Left ventricle myocardium superior (tissue), 1 donor: ENCODE results near the gene PTPRF. TPM values are rescaled to one million over a fixed set of nuclear protein-coding genes. Genes with fewer than 3 reads are reported as not detected.
A peak's percentile ranks its signal among the peaks of the same experiment; 100 is the strongest.
"Not testable (repeated sequence)": the region's sequence is repeated elsewhere in the genome, so short reads cannot be mapped to it uniquely, and the experiment has no call there.

Experiments
- ATAC-seq: fragments of 200-7000 bp; cut with Tn5 transposase; one replicate; pipeline ENCODE4 v1.9.1; 2020; ENCODE audit warnings: mild to moderate bottlenecking, moderate library complexity
- DNase-seq: peaks from one replicate; pipeline ENCODE4 v3.0.0-alpha.2; 2020
- intact Hi-C: fragments of 100-400 bp; cut with micrococcal nuclease; formaldehyde crosslinking; loops from one replicate; pipeline ENCODE4 v1.11.0; 2022
- total RNA-seq: library from RNA; stranded (reverse); fragmentation: NEBNext Ultra II Directional; extraction: Animal tissue kit (Norgen Biotek cat#: 25700); gene quantifications from one replicate; pipeline ENCODE4 v1.2.1, GENCODE V29; 2021
- donor health status: DM: no; HTN: yes; CAD: no; lungs with severe emphysema.

PTPRF gene
- total RNA-seq, 1 donor from 2014 or later: 7.0 TPM

DNA sequence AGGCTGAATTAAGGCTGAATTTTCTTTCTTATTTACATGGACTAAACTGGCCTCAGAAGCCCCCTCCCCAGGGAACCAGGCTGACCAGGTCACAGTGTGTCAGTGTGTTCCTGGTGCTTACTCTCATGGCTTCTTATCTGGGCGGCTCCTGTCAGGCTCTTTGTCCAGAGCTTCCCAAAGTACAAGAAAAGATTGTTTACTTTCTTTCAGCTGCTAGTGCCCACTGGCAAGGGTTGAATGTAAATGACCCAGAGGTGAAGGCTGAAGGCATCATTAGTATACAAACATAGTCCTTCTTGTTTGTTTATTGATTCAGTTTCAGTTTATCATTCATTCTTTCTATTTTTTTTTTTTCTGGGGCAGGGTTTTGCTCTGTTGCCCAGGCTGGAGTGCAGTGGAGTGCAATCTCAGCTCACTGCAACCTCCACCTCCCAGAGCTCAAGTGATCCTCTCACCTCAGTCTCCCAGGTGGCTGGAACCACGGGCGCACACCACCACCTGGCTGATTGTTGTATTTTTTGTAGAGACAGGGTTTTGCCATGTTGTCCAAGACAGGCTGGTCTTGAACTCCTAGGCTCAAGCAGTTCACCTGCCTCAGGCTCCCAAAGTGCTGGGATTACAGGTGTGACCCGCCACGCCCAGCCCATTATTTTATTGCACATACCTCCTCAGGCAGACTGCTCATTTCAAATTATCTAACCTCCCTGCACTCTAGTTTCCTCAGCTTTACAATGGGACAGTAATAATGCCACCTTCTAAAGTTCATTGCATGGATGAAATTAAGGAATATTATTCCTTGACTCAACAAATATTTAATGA is 109.5 kb downstream of the PTPRF start:
- intact Hi-C loops: no loop called here
- no peak for ATAC-seq
- no peak for DNase-seq

DNA sequence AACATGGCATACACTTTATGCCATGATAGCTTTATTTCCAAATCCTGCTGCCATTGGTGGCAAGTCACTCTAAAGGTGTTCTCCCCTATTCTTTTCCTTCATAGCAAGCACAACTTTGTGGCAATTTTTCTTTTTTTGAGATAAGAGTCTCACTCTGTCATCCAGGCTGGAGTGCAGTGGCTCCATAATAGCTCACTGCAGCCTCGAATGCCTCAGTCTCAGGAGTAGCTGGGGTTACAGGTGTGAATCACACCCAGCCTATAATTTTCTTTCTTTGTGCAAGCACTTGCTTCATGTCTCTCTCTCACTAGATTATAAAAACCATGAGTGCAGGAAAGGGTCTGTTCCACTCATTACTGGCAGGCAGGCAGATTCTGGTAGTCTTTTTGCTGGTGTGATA is 113.9 kb downstream of the PTPRF start:
- no peak for ATAC-seq
- DNase-seq: no peak
- intact Hi-C loops: no loop called here

DNA sequence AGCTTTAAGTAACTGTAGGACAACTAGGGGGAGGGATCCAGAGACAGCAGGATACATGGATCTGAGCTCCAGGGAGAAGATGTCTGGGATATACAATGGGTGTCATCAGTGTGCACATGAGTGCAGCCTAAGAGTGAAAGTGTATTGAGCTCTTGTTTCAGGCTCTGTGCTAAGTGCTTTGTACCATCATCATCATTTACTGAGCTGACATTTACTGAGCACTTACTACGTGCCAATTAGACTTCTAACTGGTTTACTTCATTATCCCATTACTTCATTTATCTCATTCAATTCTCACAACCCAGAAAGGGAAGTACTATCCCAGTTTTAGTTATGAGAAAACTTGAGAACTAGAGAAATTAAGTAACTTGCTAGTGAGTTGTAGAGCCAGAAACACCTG is 114.8 kb downstream of the PTPRF start:
- DNase-seq (no peak), ATAC-seq (no peak)
- intact Hi-C loops: no loop called here

DNA sequence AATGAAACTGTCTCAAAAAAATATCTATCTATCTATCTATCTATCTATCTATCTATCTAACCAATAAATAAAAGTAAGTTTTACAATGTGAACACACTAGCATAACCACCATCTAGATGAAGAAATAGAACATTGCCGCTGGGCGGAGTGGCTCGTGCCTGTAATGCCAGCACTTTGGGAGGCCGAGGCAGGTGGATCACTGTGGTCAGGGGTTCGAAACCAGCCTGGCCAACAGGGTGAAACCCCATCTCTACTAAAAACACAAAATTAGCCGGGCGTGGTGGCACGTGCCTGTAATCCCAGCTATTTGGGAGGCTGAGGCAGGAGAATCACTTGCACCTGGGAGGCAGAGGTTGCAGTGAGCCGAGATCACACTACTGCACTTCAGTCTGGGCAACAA is 116.6 kb downstream of the PTPRF start:
- ATAC-seq, DNase-seq, intact Hi-C loops: not testable (repeated sequence)

DNA sequence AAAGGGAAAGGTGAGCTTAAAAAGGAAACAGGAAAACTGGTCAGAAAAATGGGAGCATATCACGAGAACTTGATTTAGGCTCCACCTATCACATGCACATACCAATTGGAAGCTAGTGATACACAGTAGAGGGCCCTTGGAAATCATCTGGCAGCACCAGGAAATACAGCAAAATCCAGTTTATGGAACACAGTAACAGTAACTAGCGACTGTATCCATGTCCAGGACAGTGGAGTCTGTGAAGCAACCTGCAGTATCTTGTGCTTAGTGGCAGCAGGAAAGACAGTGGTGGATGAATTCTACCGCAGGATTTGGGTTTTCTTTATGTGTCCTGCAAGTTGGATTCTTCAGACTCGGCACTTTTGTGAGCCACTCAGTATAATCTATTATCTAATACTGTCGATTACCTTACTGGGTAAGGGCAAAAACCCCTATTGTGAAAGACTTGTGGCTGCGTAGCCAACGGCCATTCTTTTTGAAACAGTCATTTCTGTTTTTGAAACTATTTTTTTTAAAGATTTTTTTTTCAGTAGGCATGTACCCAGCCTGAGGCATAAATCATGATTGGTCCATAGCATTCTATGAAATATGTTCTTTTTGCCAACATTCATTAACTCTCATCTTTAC is 117.7 kb downstream of the PTPRF start:
- no peak for ATAC-seq
- intact Hi-C loops: no loop called here

DNA sequence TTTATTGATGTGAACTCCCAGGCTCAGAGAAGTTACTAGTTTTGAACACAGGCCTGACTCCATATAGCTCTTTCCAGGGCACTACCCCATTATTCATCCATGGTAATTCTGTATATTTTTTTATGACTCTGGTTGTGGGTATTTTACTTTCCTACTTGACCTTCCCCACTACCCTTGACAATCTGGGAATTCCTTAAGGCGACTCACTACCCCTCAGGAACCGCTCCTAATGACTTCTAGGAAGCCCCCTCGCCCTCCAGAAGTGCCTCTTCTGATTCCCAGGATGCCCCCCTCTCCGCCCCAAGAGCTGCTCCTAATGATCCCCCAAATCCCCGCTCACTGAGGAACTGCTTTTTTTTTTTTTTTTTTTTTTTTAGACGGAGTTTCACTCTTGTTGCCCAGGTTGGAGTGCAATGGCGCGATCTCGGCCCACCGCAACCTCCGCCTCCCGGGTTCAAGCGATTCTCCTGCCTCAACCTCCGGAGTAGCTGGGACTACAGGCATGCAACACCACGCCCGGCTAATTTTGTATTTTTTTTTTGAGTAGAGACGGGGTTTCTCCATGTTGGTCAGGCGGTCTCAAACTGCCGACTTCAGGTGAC is 118.3 kb downstream of the PTPRF start:
- intact Hi-C loops: no loop called here
- no peak for DNase-seq
- ATAC-seq: no peak

More for the DNA sequence above, 117.7 kb downstream of the PTPRF start:
- no peak for DNase-seq

DNA sequence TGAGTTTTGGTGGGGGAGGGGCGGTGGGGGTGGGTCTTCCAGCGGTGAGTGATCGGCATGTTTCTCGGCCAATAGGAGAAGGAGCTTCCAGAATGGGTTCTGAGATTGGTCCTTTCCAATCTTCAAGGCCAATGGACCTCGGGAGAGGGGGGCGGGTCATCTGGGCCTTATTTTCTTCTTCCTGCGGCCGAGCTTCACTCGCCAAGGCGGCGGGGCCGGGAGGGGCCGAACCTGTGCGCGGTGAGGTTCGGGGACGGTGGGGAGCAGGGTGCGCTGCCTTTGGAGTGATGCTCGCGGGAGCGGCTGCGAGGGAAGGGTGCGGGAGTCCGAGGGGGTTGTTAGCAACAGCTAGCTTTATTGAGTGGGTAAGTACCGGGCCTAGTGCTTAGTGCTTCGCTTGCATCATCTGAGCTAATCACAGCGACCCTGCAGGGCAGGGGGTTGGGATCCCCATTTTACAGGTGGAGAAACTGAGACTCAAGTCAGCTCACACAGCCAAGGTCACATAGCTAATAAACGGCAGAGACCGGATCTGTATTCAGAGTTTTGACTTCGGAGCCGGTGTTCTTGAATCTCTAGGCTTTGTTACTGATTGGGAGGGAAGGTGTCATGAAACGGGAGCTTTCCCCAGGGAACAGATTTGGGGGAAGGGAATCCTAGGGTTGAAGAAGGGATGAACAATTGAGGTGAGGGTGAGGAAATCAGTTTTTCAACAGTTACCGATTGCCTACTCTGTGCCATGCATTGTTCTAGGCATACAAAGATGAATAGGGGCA is 119.8 kb downstream of the PTPRF start:
- ATAC-seq: peak; percentile 91
- intact Hi-C loops: no loop called here

DNA sequence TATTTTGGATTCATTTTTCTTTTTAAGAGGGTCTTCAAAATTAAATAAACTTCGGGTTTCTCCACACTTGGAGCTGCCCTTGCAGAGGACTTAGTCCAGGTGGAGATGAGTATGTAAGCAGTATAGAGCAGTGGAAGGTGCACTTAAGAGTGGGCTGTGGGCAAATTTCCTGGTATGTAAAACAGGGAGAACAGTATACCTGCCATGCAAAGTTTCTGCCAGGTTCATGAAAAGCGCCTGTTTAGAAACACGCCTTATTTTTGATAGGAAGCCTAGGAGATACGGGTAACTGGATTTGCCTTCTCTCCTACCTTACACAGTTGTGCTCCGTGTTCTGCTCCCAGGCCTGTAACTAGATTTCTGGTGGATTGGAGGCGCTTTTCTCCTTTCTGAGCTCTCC is 120.5 kb downstream of the PTPRF start:
- intact Hi-C loops: no loop called here
- DNase-seq (no peak), ATAC-seq (no peak)

More for the DNA sequence above, 119.8 kb downstream of the PTPRF start:
- peak; percentile 93 for DNase-seq

DNA sequence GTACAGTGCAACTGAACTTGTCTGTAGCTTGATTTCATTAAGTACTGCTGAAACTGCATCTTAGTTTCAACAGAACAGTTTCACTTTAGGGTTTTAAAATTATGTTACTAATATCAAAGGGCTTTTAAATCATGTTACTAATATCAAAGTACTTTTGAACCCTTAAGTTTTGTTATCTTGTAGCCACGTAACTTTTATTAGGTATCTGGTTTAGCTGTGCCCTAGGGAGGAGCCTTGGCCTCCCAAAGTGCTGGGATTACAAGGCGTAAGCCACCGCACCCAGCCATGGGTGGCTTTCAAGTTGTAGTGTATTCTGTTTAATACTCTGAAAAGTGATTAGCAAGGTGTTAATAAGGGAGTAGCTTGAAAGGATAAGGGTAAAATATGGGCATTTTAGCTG is 121.2 kb downstream of the PTPRF start:
- ATAC-seq (no peak), DNase-seq (no peak)
- intact Hi-C loops: no loop called here

DNA sequence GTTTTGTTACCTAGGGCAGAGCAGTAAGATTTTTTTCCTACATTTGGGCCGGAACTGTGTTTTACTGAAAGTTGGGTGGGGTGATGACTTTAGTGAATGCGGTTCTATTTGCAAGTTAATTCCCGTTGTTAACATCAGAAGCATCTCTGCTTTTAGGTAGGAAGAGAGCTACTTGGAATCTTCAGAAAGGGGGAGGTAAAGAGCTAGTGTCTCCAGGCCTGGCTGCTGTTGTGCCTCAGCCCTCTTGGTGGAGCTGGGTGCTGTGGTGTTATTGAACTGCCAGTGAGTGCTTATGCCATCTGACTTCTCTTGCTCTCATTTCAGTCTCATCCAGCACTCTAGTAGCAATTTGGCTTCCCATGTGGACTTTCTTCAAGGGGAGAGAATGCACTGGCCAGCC is 122.7 kb downstream of the PTPRF start:
- ATAC-seq (no peak), DNase-seq (no peak)
- intact Hi-C loops: no loop called here

DNA sequence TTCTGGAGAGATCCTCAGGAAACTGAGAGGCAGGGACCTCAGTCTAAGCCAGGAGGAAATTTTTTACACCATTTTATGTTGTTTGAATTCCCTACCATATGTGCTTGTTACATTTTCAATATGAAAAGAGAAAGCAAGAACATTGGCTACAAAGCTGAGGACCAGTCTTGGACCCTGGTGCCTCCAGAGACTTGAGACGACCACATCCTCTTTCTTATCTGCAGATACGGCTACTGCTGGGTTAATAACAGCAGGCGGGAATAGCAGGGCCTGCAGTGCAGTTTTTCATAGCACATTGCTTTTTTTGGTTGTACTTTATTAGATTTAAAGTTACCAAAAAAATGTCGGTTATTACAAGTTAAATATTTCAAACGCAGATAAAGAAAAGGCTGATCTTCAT is 123.2 kb downstream of the PTPRF start:
- no peak for DNase-seq
- intact Hi-C loops: no loop called here
- no peak for ATAC-seq

DNA sequence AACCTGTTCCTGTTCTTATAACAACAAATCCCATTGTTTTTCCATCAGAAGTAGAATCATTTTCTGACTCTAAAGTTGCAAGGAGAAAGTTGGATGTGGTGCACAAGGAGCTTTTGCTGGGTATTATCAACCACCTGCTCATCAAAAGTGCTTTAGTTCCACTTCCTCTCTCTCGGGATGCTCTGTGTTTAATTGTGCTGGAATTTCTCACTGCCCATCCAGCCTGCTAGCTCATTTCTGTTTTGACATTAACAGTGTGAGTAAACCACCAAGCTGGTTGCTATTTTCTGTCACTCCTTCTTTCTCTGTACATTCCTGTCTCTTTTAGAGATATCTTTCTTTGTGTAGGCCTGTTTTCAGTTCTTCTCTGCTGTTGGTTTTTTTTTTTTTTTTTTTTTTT is 125.3 kb downstream of the PTPRF start:
- DNase-seq (no peak), ATAC-seq (no peak)
- intact Hi-C loops: no loop called here

DNA sequence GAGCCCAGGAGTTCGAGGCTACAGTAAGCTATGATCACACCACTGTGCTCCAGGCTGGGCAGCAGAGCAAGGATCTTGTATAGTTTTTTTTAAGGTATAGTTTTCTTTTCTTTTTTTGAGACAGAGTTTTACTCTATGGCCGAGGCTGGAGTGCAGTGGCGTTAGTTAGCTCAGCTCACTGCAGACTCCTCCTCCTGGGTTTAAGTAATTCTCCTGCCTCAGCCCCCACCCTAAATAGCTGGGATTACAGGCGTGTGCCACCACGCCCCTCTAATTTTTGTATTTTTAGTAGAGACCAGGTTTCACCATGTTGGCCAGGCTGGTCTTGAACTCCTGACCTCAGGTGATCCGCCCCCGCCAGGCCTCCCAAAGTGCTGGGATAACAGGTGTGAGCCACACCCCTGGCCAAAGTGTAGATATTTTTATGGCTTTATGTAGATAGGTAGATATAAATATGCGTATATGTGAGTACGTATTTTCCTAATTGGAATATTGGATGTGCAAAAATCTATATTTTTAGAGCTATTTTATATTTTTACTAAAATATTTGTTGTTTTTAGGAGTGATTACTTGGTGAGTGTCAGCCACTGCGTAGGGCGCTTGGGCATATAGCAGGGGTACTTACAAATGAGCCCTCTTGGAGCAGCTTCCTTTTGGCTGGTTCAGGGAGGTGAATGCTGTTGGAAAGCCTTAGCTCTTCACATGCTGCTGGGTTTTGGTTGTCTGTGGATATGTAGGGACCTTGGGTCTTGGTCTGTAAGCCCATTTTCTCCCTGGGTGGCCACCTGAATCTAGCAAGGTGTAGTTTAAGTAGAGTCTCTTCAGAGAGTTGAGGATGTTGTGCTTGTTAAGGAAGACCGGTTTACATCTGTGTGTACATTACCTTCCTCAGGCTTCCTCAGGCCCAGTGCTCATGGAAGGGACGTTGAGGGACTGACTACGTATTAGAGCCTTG is 128.8 kb downstream of the PTPRF start:
- no peak for ATAC-seq
- intact Hi-C loops: no loop called here
- DNase-seq: no peak

DNA sequence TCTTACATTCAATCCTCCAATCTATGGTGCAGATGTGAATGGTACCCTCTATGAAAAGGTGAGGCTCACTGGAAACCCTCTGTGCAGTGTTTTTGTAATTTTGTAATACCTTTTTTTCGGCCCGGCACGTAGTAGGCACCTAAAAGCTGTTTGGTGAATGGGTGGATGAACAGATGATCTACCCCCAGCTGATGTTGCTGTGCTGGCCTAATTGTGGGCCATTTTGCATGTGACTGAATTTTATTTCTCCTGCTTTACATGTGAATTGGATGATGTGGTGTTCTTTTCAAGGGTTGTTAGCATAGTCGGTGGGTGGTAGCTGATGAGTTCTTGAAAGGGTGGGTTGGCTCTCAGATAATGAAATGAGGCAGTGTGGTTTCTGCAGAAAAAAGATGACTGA is 129.7 kb downstream of the PTPRF start:
- DNase-seq (no peak), ATAC-seq (no peak)
- intact Hi-C loops: no loop called here

DNA sequence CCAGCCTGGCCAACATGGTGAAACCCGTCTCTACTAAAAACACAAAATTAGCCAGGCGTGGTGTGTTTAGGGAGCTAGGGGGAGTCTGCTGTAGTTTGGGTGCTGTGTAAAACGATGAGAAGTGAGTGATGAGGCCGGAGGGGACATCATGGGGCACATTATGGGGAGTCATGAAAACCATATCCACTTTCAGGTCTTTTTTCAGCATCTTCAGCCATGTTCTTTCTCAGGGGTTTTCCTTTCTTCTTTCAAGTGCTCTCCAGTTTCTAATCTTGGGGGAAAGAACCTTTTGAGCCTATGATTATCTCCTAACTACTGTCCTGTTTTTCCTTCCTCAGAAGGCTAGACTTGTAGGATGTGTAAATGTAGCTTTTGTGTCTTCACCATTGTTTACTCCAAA is 133.7 kb downstream of the PTPRF start:
- DNase-seq (no peak), ATAC-seq (no peak)
- intact Hi-C loops: no loop called here

DNA sequence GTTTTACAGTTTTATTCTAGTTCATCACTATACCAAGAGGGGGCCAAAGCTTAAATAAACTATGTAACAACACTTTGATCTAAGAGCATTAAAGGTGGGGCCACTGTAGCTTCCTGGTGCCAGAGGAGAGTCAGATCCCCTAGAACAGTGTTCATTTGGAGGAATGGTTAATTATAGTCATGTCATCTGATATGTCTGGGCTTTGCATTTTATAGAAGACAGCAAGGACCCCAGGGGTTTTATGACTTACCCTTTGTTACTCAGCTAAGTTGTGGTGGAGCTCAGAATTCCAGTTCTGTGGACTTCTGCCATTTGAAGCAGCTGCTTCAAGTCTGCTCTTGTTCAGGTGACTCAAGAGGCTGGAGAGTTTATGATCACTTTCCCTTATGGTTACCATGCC is 135.9 kb downstream of the PTPRF start:
- intact Hi-C loops: no loop called here
- no peak for ATAC-seq
- DNase-seq: no peak

DNA sequence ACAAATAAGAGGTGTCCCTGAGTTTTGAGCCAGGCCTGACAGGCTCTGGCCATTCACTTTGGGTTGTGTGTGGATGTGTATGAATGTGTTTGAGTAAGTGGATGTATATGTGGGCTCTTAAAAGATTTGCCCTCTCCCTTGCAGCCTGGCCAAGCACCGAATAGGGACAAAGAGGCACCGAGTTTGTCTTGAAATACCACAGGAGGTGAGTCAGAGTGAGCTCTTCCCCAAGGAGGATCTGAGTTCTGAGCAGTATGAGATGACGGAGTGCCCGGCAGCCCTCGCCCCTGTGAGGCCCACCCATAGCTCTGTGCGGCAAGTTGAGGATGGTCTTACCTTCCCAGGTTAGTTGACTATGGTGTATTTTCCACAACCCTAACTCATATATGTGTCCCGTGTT is 138.3 kb downstream of the PTPRF start:
- DNase-seq (no peak), ATAC-seq (no peak)
- intact Hi-C loops: no loop called here

DNA sequence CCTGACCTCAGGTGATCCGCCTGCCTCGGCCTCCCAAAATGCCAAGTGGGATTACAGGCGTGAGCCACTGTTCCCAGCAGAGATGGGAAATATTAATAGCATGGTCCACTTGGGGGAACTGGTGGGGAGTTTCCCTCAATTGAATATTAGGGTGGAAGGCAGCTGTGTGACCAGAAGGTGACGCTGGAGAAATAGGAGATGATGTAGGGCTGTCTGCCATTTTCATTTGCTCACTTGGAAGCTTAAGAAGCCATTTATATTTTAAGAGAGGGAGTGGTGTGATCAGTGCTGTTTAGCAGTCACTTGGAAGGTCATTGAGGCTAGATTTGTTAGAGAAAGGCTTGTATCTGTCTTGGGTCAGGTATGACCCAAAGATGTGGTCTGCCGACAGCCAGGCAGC is 139.2 kb downstream of the PTPRF start:
- no peak for DNase-seq
- no peak for ATAC-seq
- intact Hi-C loops: no loop called here

DNA sequence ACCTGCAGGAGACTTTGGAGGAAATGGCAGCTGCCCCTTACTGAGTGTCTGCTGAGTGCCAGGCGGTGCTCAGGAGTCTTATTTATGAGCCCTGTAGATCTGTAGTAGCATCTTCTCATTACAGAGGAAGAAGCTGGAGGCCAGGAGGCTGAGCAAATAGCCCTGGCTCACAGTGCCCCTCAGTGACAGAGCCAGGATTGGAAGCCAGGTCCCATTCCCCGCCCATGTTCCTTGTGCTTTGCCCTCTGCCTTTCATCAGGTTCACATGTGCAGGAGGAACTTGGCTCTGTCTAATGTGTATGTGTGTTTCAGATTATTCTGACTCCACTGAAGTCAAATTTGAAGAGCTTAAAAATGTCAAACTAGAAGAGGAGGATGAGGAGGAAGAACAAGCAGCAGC is 140.5 kb downstream of the PTPRF start:
- intact Hi-C loops: no loop called here
- DNase-seq (peak; percentile 44), ATAC-seq (peak; percentile 78)
